H9 (cell line): ENCODE data around the gene CYREN. TPM values are rescaled to one million over a fixed set of nuclear protein-coding genes. Genes with fewer than 3 reads are reported as not detected.

Source experiments
- DNase-seq: peaks from one replicate; pipeline ENCODE4 v3.0.0-alpha.2; 2017
- H2AFZ ChIP-seq: one replicate; pipeline ENCODE4 v1.6.1; 2013; ENCODE audit warnings: mild to moderate bottlenecking, low read length, control low read depth, moderate library complexity
- H2AK5ac ChIP-seq: 2 replicates; pipeline ENCODE4 v1.6.1; 2013; ENCODE audit warnings: low read length, control low read depth, mixed read lengths; ENCODE audit not compliant: insufficient read length
- H2BK120ac ChIP-seq: one replicate; pipeline ENCODE4 v1.6.1; 2013; ENCODE audit warnings: low read depth, mild to moderate bottlenecking, low read length, control low read depth, inconsistent platforms; ENCODE audit not compliant: poor library complexity, severe bottlenecking
- H2BK12ac ChIP-seq: 2 replicates; pipeline ENCODE4 v1.6.1; 2013; ENCODE audit warnings: low read length, control low read depth, mixed read lengths, low read depth; ENCODE audit not compliant: insufficient read length
- H2BK15ac ChIP-seq: 2 replicates; pipeline ENCODE4 v1.6.1; 2013; ENCODE audit warnings: low read depth, low read length, control low read depth
- H2BK20ac ChIP-seq: one replicate; pipeline ENCODE4 v1.6.1; 2013; ENCODE audit warnings: low read depth, mild to moderate bottlenecking, low read length, control low read depth, inconsistent platforms; ENCODE audit not compliant: poor library complexity, severe bottlenecking
- H2BK5ac ChIP-seq: 2 replicates; pipeline ENCODE4 v1.6.1; 2013; ENCODE audit warnings: low read length, control low read depth, mixed read lengths; ENCODE audit not compliant: insufficient read length
- H3K14ac ChIP-seq: 2 replicates; pipeline ENCODE4 v1.6.1; 2013; ENCODE audit warnings: low read length, control low read depth; ENCODE audit not compliant: insufficient read depth
- H3K18ac ChIP-seq: 2 replicates; pipeline ENCODE4 v1.6.1; 2013; ENCODE audit warnings: low read depth, mild to moderate bottlenecking, mixed read lengths, low read length, control low read depth; ENCODE audit not compliant: insufficient read length
- H3K23ac ChIP-seq: 2 replicates; pipeline ENCODE4 v1.6.1; 2013; ENCODE audit warnings: low read length, control low read depth, mixed read lengths, low read depth; ENCODE audit not compliant: insufficient read length
- H3K23me2 ChIP-seq: 2 replicates; pipeline ENCODE4 v1.6.1; 2013; ENCODE audit warnings: low read depth, mild to moderate bottlenecking, mixed read lengths, low read length, control low read depth; ENCODE audit not compliant: insufficient read length, poor library complexity, severe bottlenecking
- H3K27ac ChIP-seq: 2 replicates; pipeline ENCODE4 v1.5.1; 2013; ENCODE audit warnings: low read length, control low read depth, mixed read lengths, low read depth; ENCODE audit not compliant: insufficient read length
- H3K27me3 ChIP-seq: 2 replicates; pipeline ENCODE4 v1.6.1; 2013; ENCODE audit warnings: low read length, control low read depth, inconsistent platforms; ENCODE audit not compliant: insufficient read depth
- H3K4ac ChIP-seq: 2 replicates; pipeline ENCODE4 v1.6.1; 2013; ENCODE audit warnings: low read depth, mild to moderate bottlenecking, control low read depth, inconsistent platforms, low read length, moderate library complexity
- H3K4me1 ChIP-seq: 2 replicates; pipeline ENCODE4 v1.6.1; 2013; ENCODE audit warnings: low read length, control low read depth, inconsistent platforms; ENCODE audit not compliant: insufficient read depth
- H3K4me2 ChIP-seq: 2 replicates; pipeline ENCODE4 v1.6.1; 2013; ENCODE audit warnings: low read length, control low read depth, mixed read lengths; ENCODE audit not compliant: insufficient read length, insufficient read depth
- H3K56ac ChIP-seq: 2 replicates; pipeline ENCODE4 v1.6.1; 2013; ENCODE audit warnings: low read depth, mild to moderate bottlenecking, mixed read lengths, low read length, control low read depth; ENCODE audit not compliant: insufficient read length
- H3K79me1 ChIP-seq: 2 replicates; pipeline ENCODE4 v1.6.1; 2013; ENCODE audit warnings: low read depth, mild to moderate bottlenecking, moderate library complexity, low read length, control low read depth, inconsistent platforms; ENCODE audit not compliant: insufficient read depth, poor library complexity, severe bottlenecking
- H3K79me2 ChIP-seq: 2 replicates; pipeline ENCODE4 v1.6.1; 2013; ENCODE audit warnings: low read length, control low read depth, inconsistent platforms; ENCODE audit not compliant: insufficient read depth
- H3K9ac ChIP-seq: 2 replicates; pipeline ENCODE4 v1.6.1; 2013; ENCODE audit warnings: low read length, control low read depth, mixed read lengths; ENCODE audit not compliant: insufficient read length; ENCODE audit errors: extremely low read depth
- H3K9me3 ChIP-seq: one replicate; pipeline ENCODE4 v1.6.1; 2013; ENCODE audit warnings: low read depth, low read length, inconsistent platforms; ENCODE audit not compliant: control insufficient read depth
- H3T11ph ChIP-seq: one replicate; pipeline ENCODE4 v1.6.1; 2013; ENCODE audit warnings: mild to moderate bottlenecking, low read length, control low read depth, inconsistent platforms
- H4K20me1 ChIP-seq: one replicate; pipeline ENCODE4 v1.6.1; 2013; ENCODE audit not compliant: control insufficient read depth, insufficient read length, insufficient read depth
- H4K5ac ChIP-seq: 2 replicates; pipeline ENCODE4 v1.6.1; 2013; ENCODE audit warnings: low read depth, mild to moderate bottlenecking, mixed read lengths, low read length, control low read depth; ENCODE audit not compliant: insufficient read length
- H4K8ac ChIP-seq: replicated peaks from 2 replicates; pipeline ENCODE4 v1.6.1; 2013; ENCODE audit warnings: low read length, control low read depth, mixed read lengths, low read depth; ENCODE audit not compliant: insufficient read length
- H4K91ac ChIP-seq: 2 replicates; pipeline ENCODE4 v1.6.1; 2013; ENCODE audit warnings: low read depth, mild to moderate bottlenecking, moderate library complexity, mixed read lengths, low read length, control low read depth; ENCODE audit not compliant: insufficient read length
- H3K27ac Mint-ChIP-seq, 3 experiments: 2 replicates in 2 of 3; 3 replicates in 1 of 3; pipeline ENCODE4 v1.8.0; 2020 to 2021; ENCODE audit warnings: mixed read lengths in 3 of 3, mild to moderate bottlenecking in 1 of 3, moderate library complexity in 1 of 3
- H3K27me3 Mint-ChIP-seq: 2 replicates; pipeline ENCODE4 v1.8.0; 2021; ENCODE audit warnings: low read depth, mild to moderate bottlenecking, moderate library complexity, mixed read lengths
- H3K36me3 Mint-ChIP-seq, 3 experiments: 2 replicates in 2 of 3; 3 replicates in 1 of 3; pipeline ENCODE4 v1.8.0; 2020 to 2021; ENCODE audit warnings: low read depth in 3 of 3, mixed read lengths in 3 of 3; ENCODE audit not compliant: insufficient read depth in 1 of 3
- H3K4me1 Mint-ChIP-seq, 2 experiments: 2 replicates each; pipeline ENCODE4 v1.8.0; 2020; ENCODE audit warnings: mixed read lengths in 2 of 2
- H3K4me3 Mint-ChIP-seq, 2 experiments: 2 replicates in 1 of 2; 3 replicates in 1 of 2; pipeline ENCODE4 v1.8.0; 2020 to 2021; ENCODE audit warnings: mild to moderate bottlenecking in 2 of 2, mixed read lengths in 2 of 2, moderate library complexity in 1 of 2
- H3K9me3 Mint-ChIP-seq, 2 experiments: 2 replicates in 1 of 2; 3 replicates in 1 of 2; pipeline ENCODE4 v1.8.0; 2020; ENCODE audit warnings: mild to moderate bottlenecking in 2 of 2, mixed read lengths in 2 of 2, moderate library complexity in 1 of 2
- WGBS: extraction: QIAGEN DNeasy Blood & Tissue Kit; methylation state at CpG from one replicate; pipeline ENCODE4 v1.1.7; 2013; ENCODE audit warnings: missing lambda C conversion rate, low lambda C conversion rate, mixed read lengths; ENCODE audit not compliant: insufficient read length; ENCODE audit errors: extremely low coverage; 5-methylcytosine and 5-hydroxymethylcytosine counted together
- total RNA-seq: library from RNA; stranded (reverse); gene quantifications from 2 replicates; pipeline ENCODE4 v1.2.1, GENCODE V29; 2021
- TF ChIP-seq, protein P1 (sequence below): fragments of 200-600 bp; sonication (generic); conservative IDR thresholded peaks from 3 replicates; pipeline ENCODE4 v1.8.0; 2021; ENCODE audit warnings: antibody characterized with exemption, mild to moderate bottlenecking

The CYREN gene
- total RNA-seq, 1 experiment from 2014 or later = 72.0 TPM

DNA sequence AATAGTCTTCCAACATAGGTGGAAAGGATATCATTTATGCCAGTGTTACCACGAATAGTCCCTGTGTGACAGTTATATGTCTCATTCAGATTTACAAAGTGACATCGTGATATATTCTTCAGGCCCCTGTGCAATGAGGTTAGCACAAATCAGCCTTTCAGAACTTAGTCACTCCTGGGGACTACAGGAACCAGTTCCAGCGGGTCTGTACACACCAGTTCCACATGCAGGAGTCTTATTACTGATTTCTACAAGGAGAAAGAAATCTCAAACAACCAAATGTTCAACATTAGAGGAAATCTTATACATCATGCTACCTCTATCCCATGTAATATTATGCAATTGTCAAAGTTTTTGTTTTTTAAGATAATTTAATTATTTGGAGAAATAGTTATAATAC, 45.2 kb upstream of the CYREN start:
- WGBS = no CpG with 5 or more reads among the region's 3 CpGs
- H2BK120ac ChIP-seq = no peak overlapping the region

More for the DNA sequence above, 45.2 kb upstream of the CYREN start:
- Histone ChIP-seq H3K27me3 (no peaks in the 10 kb centered on the region), H3K79me1 (no peaks in the 10 kb centered on the region), H3K4me1 (no peaks in the 10 kb centered on the region), H3K4me2 (no peak overlapping the region), H3K9ac (no peak overlapping the region), H3K56ac (no peak overlapping the region), H2AK5ac (no peak overlapping the region), H4K20me1 (no peaks in the 10 kb centered on the region), H3K27ac (no peak overlapping the region), H4K5ac (no peak overlapping the region), H2BK20ac (no peak overlapping the region), H4K91ac (no peak overlapping the region), H3T11ph (no peak overlapping the region), H4K8ac (no peak overlapping the region), H2BK12ac (no peak overlapping the region), H3K9me3 (no peaks in the 10 kb centered on the region), H3K4ac (no peak overlapping the region), H3K23me2 (peaks cover 8% of the 10 kb centered on the region), H3K23ac (no peak overlapping the region), H2AFZ (no peak overlapping the region), H2BK5ac (no peak overlapping the region), H2BK15ac (no peak overlapping the region), H3K14ac (no peak overlapping the region), H3K18ac (no peak overlapping the region), H3K79me2 (no peaks in the 10 kb centered on the region)
- DNase-seq = no peak
- H3K36me3 Mint-ChIP-seq = no peaks in the 10 kb centered on the region
- no peaks in the 10 kb centered on the region for H3K9me3 Mint-ChIP-seq
- peaks cover 8 to 17% of the 10 kb centered on the region in 2 experiments for H3K4me1 Mint-ChIP-seq
- H3K27ac Mint-ChIP-seq = no peak overlapping the region
- TF ChIP-seq, protein P1, sequence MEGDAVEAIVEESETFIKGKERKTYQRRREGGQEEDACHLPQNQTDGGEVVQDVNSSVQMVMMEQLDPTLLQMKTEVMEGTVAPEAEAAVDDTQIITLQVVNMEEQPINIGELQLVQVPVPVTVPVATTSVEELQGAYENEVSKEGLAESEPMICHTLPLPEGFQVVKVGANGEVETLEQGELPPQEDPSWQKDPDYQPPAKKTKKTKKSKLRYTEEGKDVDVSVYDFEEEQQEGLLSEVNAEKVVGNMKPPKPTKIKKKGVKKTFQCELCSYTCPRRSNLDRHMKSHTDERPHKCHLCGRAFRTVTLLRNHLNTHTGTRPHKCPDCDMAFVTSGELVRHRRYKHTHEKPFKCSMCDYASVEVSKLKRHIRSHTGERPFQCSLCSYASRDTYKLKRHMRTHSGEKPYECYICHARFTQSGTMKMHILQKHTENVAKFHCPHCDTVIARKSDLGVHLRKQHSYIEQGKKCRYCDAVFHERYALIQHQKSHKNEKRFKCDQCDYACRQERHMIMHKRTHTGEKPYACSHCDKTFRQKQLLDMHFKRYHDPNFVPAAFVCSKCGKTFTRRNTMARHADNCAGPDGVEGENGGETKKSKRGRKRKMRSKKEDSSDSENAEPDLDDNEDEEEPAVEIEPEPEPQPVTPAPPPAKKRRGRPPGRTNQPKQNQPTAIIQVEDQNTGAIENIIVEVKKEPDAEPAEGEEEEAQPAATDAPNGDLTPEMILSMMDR = no peak
- H3K27me3 Mint-ChIP-seq = peaks cover 4% of the 10 kb centered on the region
- no peak overlapping the region for H3K4me3 Mint-ChIP-seq
